Measurements from ENCODE around the gene EDIL3.

The EDIL3 gene

DNA sequence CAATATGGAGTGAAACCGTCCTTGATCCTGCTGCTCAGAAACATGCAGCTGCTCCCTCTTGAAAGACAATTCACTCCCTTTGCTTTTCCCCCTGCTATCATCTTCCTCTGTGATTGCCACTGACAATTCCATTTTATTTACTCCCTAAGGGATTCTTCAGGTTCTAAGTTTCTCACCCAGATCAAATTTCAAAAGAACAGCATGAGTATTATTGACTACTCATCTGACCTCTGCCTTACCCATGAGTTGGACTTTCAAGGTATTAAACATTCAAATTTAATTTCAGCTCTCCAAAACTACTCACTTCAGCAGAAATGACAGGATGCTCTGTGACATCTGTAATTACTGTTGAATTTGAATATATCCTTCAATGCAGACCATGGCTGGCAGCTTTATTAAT, 427.5 kb downstream of the EDIL3 start:
- no peak overlapping the region for H3K9ac ChIP-seq (ENCODE audit: low read length)
- H3K36me3 ChIP-seq (replicated peaks; ENCODE audit: low read depth, low read length): no peaks in the 10 kb centered on the region
- no peak overlapping the region for H3K4me3 ChIP-seq (ENCODE audit: low read length)
- TF ChIP-seq CTCF (IDR thresholded peaks at IDR 0.05; ENCODE audit: low read depth, low read length): no peak
- TF ChIP-seq EZH2phosphoT487 (IDR thresholded peaks at IDR 0.05; ENCODE audit: low read depth): no peak
- H3K27ac ChIP-seq (ENCODE audit: low read length): no peak overlapping the region
- H3K4me2 ChIP-seq (ENCODE audit: low read length): no peak overlapping the region
- no peaks in the 10 kb centered on the region for H3K79me2 ChIP-seq (ENCODE audit: low read length)
- no peak overlapping the region for H2AFZ ChIP-seq (ENCODE audit: low read depth, low read length)
- no peaks in the 10 kb centered on the region for H3K9me3 ChIP-seq (ENCODE audit: insufficient read depth, low read length)
- no peaks in the 10 kb centered on the region for H3K4me1 ChIP-seq (ENCODE audit: low read length)
- no peaks in the 10 kb centered on the region for H4K20me1 ChIP-seq (ENCODE audit: insufficient read depth, low read length)
- H3K27me3 ChIP-seq (ENCODE audit: low read depth, low read length): no peaks in the 10 kb centered on the region

GRCh38 chr5:83956386-83956785, 428.3 kb downstream of the EDIL3 start:
- H3K9me3 ChIP-seq (ENCODE audit: insufficient read depth, low read length): no peaks in the 10 kb centered on the region
- H3K79me2 ChIP-seq (ENCODE audit: low read length): no peaks in the 10 kb centered on the region
- no peak overlapping the region for H3K27ac ChIP-seq (ENCODE audit: low read length)
- no peaks in the 10 kb centered on the region for H3K36me3 ChIP-seq (replicated peaks; ENCODE audit: low read depth, low read length)
- H3K4me3 ChIP-seq (ENCODE audit: low read length): no peak overlapping the region
- H3K27me3 ChIP-seq (ENCODE audit: low read depth, low read length): no peaks in the 10 kb centered on the region
- TF ChIP-seq CTCF (IDR thresholded peaks at IDR 0.05; ENCODE audit: low read depth, low read length) (no peak), EZH2phosphoT487 (IDR thresholded peaks at IDR 0.05; ENCODE audit: low read depth) (no peak)
- H2AFZ ChIP-seq (ENCODE audit: low read depth, low read length): no peak overlapping the region
- no peaks in the 10 kb centered on the region for H3K4me1 ChIP-seq (ENCODE audit: low read length)
- no peaks in the 10 kb centered on the region for H4K20me1 ChIP-seq (ENCODE audit: insufficient read depth, low read length)
- no peak overlapping the region for H3K4me2 ChIP-seq (ENCODE audit: low read length)
- H3K9ac ChIP-seq (ENCODE audit: low read length): no peak overlapping the region

GRCh38 chr5:83955916-83956315, 428.8 kb downstream of the EDIL3 start:
- TF ChIP-seq CTCF (IDR thresholded peaks at IDR 0.05; ENCODE audit: low read depth, low read length): no peak
- no peak for TF ChIP-seq EZH2phosphoT487 (IDR thresholded peaks at IDR 0.05; ENCODE audit: low read depth)
- no peaks in the 10 kb centered on the region for H3K4me1 ChIP-seq (ENCODE audit: low read length)
- no peaks in the 10 kb centered on the region for H4K20me1 ChIP-seq (ENCODE audit: insufficient read depth, low read length)
- H2AFZ ChIP-seq (ENCODE audit: low read depth, low read length): no peak overlapping the region
- H3K27me3 ChIP-seq (ENCODE audit: low read depth, low read length): no peaks in the 10 kb centered on the region
- H3K4me2 ChIP-seq (ENCODE audit: low read length): no peak overlapping the region
- no peak overlapping the region for H3K27ac ChIP-seq (ENCODE audit: low read length)
- H3K79me2 ChIP-seq (ENCODE audit: low read length): no peaks in the 10 kb centered on the region
- no peaks in the 10 kb centered on the region for H3K36me3 ChIP-seq (replicated peaks; ENCODE audit: low read depth, low read length)
- H3K9ac ChIP-seq (ENCODE audit: low read length): no peak overlapping the region
- no peak overlapping the region for H3K4me3 ChIP-seq (ENCODE audit: low read length)
- H3K9me3 ChIP-seq (ENCODE audit: insufficient read depth, low read length): no peaks in the 10 kb centered on the region

DNA sequence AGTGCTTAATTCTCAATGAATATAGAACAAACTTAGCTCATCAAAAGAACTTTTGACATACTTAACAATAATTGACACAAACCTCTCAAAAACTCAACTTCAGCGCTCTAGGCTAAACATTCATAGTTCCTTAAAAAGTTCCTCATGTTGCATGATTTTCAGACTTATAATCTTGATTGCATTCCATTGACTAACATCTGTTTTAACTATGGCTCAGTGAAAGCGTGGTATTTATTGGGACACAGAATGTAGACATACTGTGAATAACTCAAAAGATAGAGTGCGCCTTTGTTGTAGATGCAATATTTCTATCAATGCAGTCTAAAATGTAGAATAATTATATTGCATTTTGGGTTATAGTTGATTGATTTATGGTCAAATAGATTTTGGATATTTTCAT, 436.9 kb downstream of the EDIL3 start:
- no peaks in the 10 kb centered on the region for H3K36me3 ChIP-seq (replicated peaks; ENCODE audit: low read depth, low read length)
- H3K27ac ChIP-seq (ENCODE audit: low read length): no peak overlapping the region
- no peaks in the 10 kb centered on the region for H3K27me3 ChIP-seq (ENCODE audit: low read depth, low read length)
- no peaks in the 10 kb centered on the region for H3K79me2 ChIP-seq (ENCODE audit: low read length)
- no peaks in the 10 kb centered on the region for H4K20me1 ChIP-seq (ENCODE audit: insufficient read depth, low read length)
- no peak overlapping the region for H3K9ac ChIP-seq (ENCODE audit: low read length)
- H3K4me1 ChIP-seq (ENCODE audit: low read length): 0 out of 2 replicates have a peak, but pooled peaks cover 4% of the 10 kb centered on the region
- H2AFZ ChIP-seq (ENCODE audit: low read depth, low read length): no peak overlapping the region
- no peak overlapping the region for H3K4me2 ChIP-seq (ENCODE audit: low read length)
- H3K4me3 ChIP-seq (ENCODE audit: low read length): no peak overlapping the region
- no peaks in the 10 kb centered on the region for H3K9me3 ChIP-seq (ENCODE audit: insufficient read depth, low read length)
- TF ChIP-seq CTCF (IDR thresholded peaks at IDR 0.05; ENCODE audit: low read depth, low read length) (no peak), EZH2phosphoT487 (IDR thresholded peaks at IDR 0.05; ENCODE audit: low read depth) (no peak)
